ENCODE data around the gene LCN15. TPM values are rescaled to one million over a fixed set of nuclear protein-coding genes. Genes with fewer than 3 reads are reported as not detected.
"Not testable (repeated sequence)": the region's sequence is repeated elsewhere in the genome, so short reads cannot be mapped to it uniquely, and the experiment has no call there.

LCN15 gene
- total RNA-seq, 1 experiment from 2014 or later = not detected

DNA sequence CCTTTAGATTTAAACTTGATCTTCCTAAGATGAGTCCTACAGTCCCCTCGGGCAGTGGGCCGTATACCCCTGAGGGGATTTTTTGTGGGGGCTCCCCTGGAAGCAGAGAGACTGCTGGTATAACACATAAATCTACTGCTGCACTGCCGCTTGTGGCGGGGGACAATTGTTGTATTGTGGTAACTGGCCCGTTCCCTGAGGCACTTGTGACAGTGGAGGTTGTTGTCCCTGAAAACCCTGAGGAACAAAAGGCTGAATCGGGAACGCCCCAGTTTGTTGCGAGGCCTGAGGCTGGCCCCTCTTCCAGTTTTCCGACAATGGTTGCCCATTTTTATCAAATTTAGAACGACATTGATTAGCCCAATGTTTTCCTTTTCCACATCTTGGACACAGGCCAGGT, 22.1 kb upstream of the LCN15 start:
- no peak for DNase-seq
- no peaks in the 10 kb centered on the region for H3K4me1 ChIP-seq (ENCODE audit: insufficient read depth, low read length)
- no peak overlapping the region for H2BK120ac ChIP-seq (ENCODE audit: low read depth, low read length, poor library complexity, severe bottlenecking)
- H3K27me3 ChIP-seq (ENCODE audit: insufficient read depth, low read length) = no peaks in the 10 kb centered on the region
- H4K20me1 ChIP-seq (ENCODE audit: control insufficient read depth, insufficient read depth, insufficient read length) = no peaks in the 10 kb centered on the region
- no peak overlapping the region for H3K4ac ChIP-seq (ENCODE audit: low read depth, low read length)
- H3K9me3 ChIP-seq (ENCODE audit: control insufficient read depth, low read depth, low read length) = no peaks in the 10 kb centered on the region
- no peak overlapping the region for H3K4me2 ChIP-seq (ENCODE audit: insufficient read depth, insufficient read length, low read length)
- H3K79me2 ChIP-seq (ENCODE audit: insufficient read depth, low read length) = no peaks in the 10 kb centered on the region
- no peak overlapping the region for H2BK5ac ChIP-seq (ENCODE audit: insufficient read length, low read length)
- no peak overlapping the region for H3K4me3 Mint-ChIP-seq
- no peak overlapping the region for H3K56ac ChIP-seq (ENCODE audit: insufficient read length, low read depth, low read length)
- no peak overlapping the region for H2BK12ac ChIP-seq (ENCODE audit: insufficient read length, low read depth, low read length)
- peaks cover 17% of the 10 kb centered on the region for H3K27me3 Mint-ChIP-seq (ENCODE audit: low read depth)
- peaks cover 8 to 17% of the 10 kb centered on the region in 2 experiments for H3K4me1 Mint-ChIP-seq
- no peak overlapping the region for H4K8ac ChIP-seq (replicated peaks; ENCODE audit: insufficient read length, low read depth, low read length)
- H3K36me3 Mint-ChIP-seq (ENCODE audit: insufficient read depth in 1 of 3, low read depth in 3 of 3) = no peaks in the 10 kb centered on the region
- no peak overlapping the region for H3K23ac ChIP-seq (ENCODE audit: insufficient read length, low read depth, low read length)
- H3K14ac ChIP-seq (ENCODE audit: insufficient read depth, low read length) = no peak overlapping the region
- TF ChIP-seq CTCF (conservative IDR thresholded peaks at IDR 0.05) = no peak
- no peaks in the 10 kb centered on the region for H3K23me2 ChIP-seq (ENCODE audit: insufficient read length, low read depth, low read length, poor library complexity, severe bottlenecking)
- no peak overlapping the region for H3K18ac ChIP-seq (ENCODE audit: insufficient read length, low read depth, low read length)
- H3T11ph ChIP-seq (ENCODE audit: low read length) = no peak overlapping the region
- no peaks in the 10 kb centered on the region for H3K79me1 ChIP-seq (ENCODE audit: insufficient read depth, low read depth, low read length, poor library complexity, severe bottlenecking)
- H2BK20ac ChIP-seq (ENCODE audit: low read depth, low read length, poor library complexity, severe bottlenecking) = no peak overlapping the region
- no peak overlapping the region for H3K9ac ChIP-seq (ENCODE audit: extremely low read depth, insufficient read length, low read length)
- H2AK5ac ChIP-seq (ENCODE audit: insufficient read length, low read length) = no peak overlapping the region
- no CpG with 5 or more reads among the region's 10 CpGs for WGBS (ENCODE audit: extremely low coverage, insufficient read length, low lambda C conversion rate)
- no peak overlapping the region for H2AFZ ChIP-seq (ENCODE audit: low read length)
- H3K9me3 Mint-ChIP-seq = no peaks in the 10 kb centered on the region
- H3K27ac Mint-ChIP-seq = no peak overlapping the region
- no peak overlapping the region for H4K5ac ChIP-seq (ENCODE audit: insufficient read length, low read depth, low read length)
- no peak overlapping the region for H3K27ac ChIP-seq (ENCODE audit: insufficient read length, low read depth, low read length)
- no peak overlapping the region for H2BK15ac ChIP-seq (ENCODE audit: low read depth, low read length)
- no peak overlapping the region for H4K91ac ChIP-seq (ENCODE audit: insufficient read length, low read depth, low read length)

DNA sequence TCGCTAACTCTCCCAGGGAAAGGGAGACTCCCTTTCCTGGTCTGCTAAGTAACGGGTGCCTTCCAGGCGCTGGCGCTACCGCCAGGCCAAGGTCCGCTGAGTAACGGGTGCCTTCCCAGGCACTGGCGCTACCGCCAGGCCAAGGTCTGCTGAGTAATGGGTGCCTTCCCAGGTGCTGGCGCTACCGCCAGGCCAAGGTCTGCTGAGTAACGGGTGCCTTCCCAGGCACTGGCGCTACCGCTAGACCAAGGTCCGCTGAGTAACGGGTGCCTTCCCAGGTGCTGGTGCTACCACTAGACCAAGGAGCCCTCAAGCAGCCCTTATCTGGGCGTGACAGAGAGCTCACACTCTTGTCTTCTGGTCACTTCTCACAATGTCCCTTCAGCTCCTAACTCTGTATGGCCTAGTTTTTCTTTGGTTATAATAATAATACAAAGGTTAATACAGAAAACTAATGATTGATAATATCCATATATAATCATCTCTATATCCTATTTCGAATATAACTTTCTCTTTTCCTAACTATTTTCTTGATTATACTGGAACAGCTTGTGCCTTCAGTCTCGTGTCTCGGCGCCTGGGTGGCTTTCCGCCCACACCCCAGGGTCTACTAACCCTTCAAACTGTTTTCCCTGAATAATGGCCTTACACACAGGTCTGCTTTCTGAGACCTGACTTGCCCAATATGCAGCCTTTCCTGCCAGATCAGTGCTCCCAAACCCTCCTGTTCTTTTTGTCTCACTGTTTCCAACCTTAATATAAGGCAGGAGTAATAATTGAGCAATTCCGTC, 21.4 kb upstream of the LCN15 start:
- not testable (repeated sequence) for H3K4ac ChIP-seq (ENCODE audit: low read depth, low read length); H2BK15ac ChIP-seq (ENCODE audit: low read depth, low read length); H3K36me3 Mint-ChIP-seq (ENCODE audit: insufficient read depth in 1 of 3, low read depth in 3 of 3); H2AFZ ChIP-seq (ENCODE audit: low read length); H3K56ac ChIP-seq (ENCODE audit: insufficient read length, low read depth, low read length); H2BK12ac ChIP-seq (ENCODE audit: insufficient read length, low read depth, low read length); DNase-seq; H3K27ac Mint-ChIP-seq; H2BK120ac ChIP-seq (ENCODE audit: low read depth, low read length, poor library complexity, severe bottlenecking); H3K4me2 ChIP-seq (ENCODE audit: insufficient read depth, insufficient read length, low read length); H3K9ac ChIP-seq (ENCODE audit: extremely low read depth, insufficient read length, low read length); H3K4me1 ChIP-seq (ENCODE audit: insufficient read depth, low read length); H3K79me2 ChIP-seq (ENCODE audit: insufficient read depth, low read length); H3K9me3 ChIP-seq (ENCODE audit: control insufficient read depth, low read depth, low read length); H3K27ac ChIP-seq (ENCODE audit: insufficient read length, low read depth, low read length); H3K27me3 ChIP-seq (ENCODE audit: insufficient read depth, low read length); H2AK5ac ChIP-seq (ENCODE audit: insufficient read length, low read length); H4K20me1 ChIP-seq (ENCODE audit: control insufficient read depth, insufficient read depth, insufficient read length); H4K5ac ChIP-seq (ENCODE audit: insufficient read length, low read depth, low read length); H3K79me1 ChIP-seq (ENCODE audit: insufficient read depth, low read depth, low read length, poor library complexity, severe bottlenecking); H2BK20ac ChIP-seq (ENCODE audit: low read depth, low read length, poor library complexity, severe bottlenecking); H3K14ac ChIP-seq (ENCODE audit: insufficient read depth, low read length); H3K9me3 Mint-ChIP-seq; H3T11ph ChIP-seq (ENCODE audit: low read length); H4K91ac ChIP-seq (ENCODE audit: insufficient read length, low read depth, low read length); H3K23me2 ChIP-seq (ENCODE audit: insufficient read length, low read depth, low read length, poor library complexity, severe bottlenecking); H2BK5ac ChIP-seq (ENCODE audit: insufficient read length, low read length); H3K23ac ChIP-seq (ENCODE audit: insufficient read length, low read depth, low read length); H3K4me3 Mint-ChIP-seq; H3K18ac ChIP-seq (ENCODE audit: insufficient read length, low read depth, low read length); H4K8ac ChIP-seq (replicated peaks; ENCODE audit: insufficient read length, low read depth, low read length)
- Mint-ChIP-seq H3K4me1 (peaks cover 8 to 17% of the 10 kb centered on the region in 2 experiments), H3K27me3 (ENCODE audit: low read depth) (peaks cover 22% of the 10 kb centered on the region)
- WGBS (ENCODE audit: extremely low coverage, insufficient read length, low lambda C conversion rate) = no CpG with 5 or more reads among the region's 23 CpGs
